ENCODE data around the gene PLEK2. TPM values are rescaled to one million over a fixed set of nuclear protein-coding genes. Genes with fewer than 3 reads are reported as not detected.

The PLEK2 gene
- total and polyA plus RNA-seq, 4 donors = 2.8 to 4.9 (median 3.9) TPM

DNA sequence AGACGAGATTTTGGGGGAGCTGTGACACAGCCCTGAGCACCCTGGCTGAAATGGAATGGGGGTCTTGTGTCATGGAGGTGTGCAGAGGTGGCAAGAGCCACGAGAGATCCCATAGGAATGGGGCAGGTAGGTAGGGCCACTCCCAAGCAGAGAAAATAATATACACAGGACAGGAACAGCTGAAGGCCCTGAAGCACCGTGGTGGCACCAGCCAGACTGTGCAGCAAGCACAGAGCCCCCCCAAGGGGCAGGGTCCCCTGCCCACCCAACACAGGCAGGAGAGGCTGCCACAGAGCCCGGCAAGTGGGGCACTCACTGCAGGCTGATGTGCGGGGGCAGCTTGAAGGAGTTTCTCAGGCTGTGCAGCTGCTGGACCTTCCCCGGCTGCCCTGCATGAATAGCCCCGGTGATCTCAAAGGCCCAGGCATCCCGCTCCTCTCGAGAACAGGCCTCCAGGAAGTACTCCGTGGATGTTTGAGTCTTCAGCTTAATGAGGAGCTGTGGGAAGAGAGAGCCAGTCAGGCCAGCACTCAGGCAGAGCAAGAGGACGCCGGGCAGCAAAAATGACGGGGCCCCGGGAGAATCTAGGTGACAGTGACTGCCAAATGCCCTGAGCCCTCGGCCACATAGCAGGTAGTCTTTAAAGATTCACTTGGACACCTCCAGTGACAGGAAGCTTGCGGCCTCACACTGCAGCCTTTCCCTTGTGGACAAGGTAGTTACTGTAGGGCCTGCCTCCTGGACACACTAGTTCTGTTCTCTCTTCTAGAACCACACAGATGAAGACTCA, 16.7 kb downstream of the PLEK2 start:
- Histone ChIP-seq H3K27me3 (ENCODE audit: control insufficient read depth in 3 of 3, insufficient read depth in 3 of 3, low read length in 2 of 3) (no peaks in the 10 kb centered on the region), H3K4me1 (ENCODE audit: control insufficient read depth in 5 of 5, insufficient read depth in 5 of 5, low read length in 5 of 5) (peaks cover 0 to 10% (median 0%) of the 10 kb centered on the region in 5 donors), H3K4me3 (no peak overlapping the region), H3K9ac (ENCODE audit: insufficient read depth in 1 of 2, low read length in 2 of 2) (no peak overlapping the region), H3K9me3 (ENCODE audit: control insufficient read depth in 4 of 4, insufficient read depth in 3 of 4, low read length in 3 of 4) (no peaks in the 10 kb centered on the region), H3K36me3 (ENCODE audit: control insufficient read depth in 4 of 4, insufficient read depth in 4 of 4, low read length in 4 of 4) (no peaks in the 10 kb centered on the region), H3K27ac (ENCODE audit: low read depth in 1 of 2, low read length in 1 of 2) (no peak overlapping the region)
- TF ChIP-seq, protein P1, sequence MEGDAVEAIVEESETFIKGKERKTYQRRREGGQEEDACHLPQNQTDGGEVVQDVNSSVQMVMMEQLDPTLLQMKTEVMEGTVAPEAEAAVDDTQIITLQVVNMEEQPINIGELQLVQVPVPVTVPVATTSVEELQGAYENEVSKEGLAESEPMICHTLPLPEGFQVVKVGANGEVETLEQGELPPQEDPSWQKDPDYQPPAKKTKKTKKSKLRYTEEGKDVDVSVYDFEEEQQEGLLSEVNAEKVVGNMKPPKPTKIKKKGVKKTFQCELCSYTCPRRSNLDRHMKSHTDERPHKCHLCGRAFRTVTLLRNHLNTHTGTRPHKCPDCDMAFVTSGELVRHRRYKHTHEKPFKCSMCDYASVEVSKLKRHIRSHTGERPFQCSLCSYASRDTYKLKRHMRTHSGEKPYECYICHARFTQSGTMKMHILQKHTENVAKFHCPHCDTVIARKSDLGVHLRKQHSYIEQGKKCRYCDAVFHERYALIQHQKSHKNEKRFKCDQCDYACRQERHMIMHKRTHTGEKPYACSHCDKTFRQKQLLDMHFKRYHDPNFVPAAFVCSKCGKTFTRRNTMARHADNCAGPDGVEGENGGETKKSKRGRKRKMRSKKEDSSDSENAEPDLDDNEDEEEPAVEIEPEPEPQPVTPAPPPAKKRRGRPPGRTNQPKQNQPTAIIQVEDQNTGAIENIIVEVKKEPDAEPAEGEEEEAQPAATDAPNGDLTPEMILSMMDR (IDR thresholded peaks at IDR 0.05; ENCODE audit: control extremely low read depth, extremely low read depth) = no peak
- WGBS, 2 donors = 80 to 85% methylated on average over 16 of the region's 16 CpGs
- DNase-seq (no peak), ATAC-seq (ENCODE audit: insufficient read depth, low FRiP score) (no peak)

DNA sequence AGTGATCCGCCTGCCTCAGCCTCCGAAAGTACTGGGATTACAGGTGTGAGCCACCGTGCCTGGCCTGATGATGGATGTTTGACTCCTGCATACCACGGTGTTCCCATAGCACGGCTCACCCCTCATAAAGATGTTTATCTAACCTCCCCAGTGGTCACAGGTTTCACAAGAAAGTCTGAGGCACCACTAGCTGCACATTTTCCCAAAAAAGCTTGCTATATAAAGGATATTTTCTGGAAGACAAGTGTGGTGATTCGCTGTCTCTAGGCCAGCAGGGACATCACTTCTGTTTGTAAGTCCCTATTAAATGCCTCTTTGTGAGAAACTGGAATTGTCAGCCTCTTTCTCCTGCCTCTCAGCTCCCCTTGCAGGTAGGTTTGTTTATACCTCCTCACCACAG, 18.3 kb downstream of the PLEK2 start:
- no peak for ATAC-seq (ENCODE audit: insufficient read depth, low FRiP score)
- WGBS, 2 donors = 71 to 72% methylated on average over 6 of the region's 6 CpGs
- Histone ChIP-seq H3K4me3 (no peak overlapping the region), H3K4me1 (ENCODE audit: control insufficient read depth in 5 of 5, insufficient read depth in 5 of 5, low read length in 5 of 5) (peaks cover 0 to 10% (median 0%) of the 10 kb centered on the region in 5 donors), H3K27me3 (ENCODE audit: control insufficient read depth in 3 of 3, insufficient read depth in 3 of 3, low read length in 2 of 3) (no peaks in the 10 kb centered on the region), H3K36me3 (ENCODE audit: control insufficient read depth in 4 of 4, insufficient read depth in 4 of 4, low read length in 4 of 4) (no peaks in the 10 kb centered on the region), H3K27ac (ENCODE audit: low read depth in 1 of 2, low read length in 1 of 2) (no peak overlapping the region), H3K9me3 (ENCODE audit: control insufficient read depth in 4 of 4, insufficient read depth in 3 of 4, low read length in 3 of 4) (no peaks in the 10 kb centered on the region), H3K9ac (ENCODE audit: insufficient read depth in 1 of 2, low read length in 2 of 2) (no peak overlapping the region)
- DNase-seq = no peak
- TF ChIP-seq, protein P1 (IDR thresholded peaks at IDR 0.05; ENCODE audit: control extremely low read depth, extremely low read depth) = no peak

DNA sequence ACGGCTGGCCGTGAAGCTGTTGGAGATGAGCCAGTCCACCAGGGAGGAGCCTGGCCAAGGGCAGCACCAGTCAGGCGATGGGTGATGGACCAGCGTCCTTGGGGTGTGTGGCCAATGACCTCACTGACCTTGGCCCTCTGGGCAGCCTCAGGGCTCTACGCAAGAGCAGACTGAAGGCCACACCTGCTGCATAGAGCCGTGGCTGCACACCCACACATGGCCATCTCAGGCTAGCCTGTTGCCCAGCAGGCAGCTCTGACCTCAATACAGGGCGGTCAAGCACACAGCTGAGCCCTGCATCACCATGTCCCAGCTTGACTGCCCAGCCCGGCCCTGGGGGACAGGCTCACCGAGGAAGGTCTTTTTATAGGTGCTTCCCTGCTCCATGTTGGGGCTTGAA, 19.2 kb downstream of the PLEK2 start:
- H3K9me3 ChIP-seq (ENCODE audit: control insufficient read depth in 4 of 4, insufficient read depth in 3 of 4, low read length in 3 of 4) = no peaks in the 10 kb centered on the region
- H3K9ac ChIP-seq (ENCODE audit: insufficient read depth in 1 of 2, low read length in 2 of 2) = no peak overlapping the region
- no peaks in the 10 kb centered on the region for H3K36me3 ChIP-seq (ENCODE audit: control insufficient read depth in 4 of 4, insufficient read depth in 4 of 4, low read length in 4 of 4)
- H3K4me3 ChIP-seq = no peak overlapping the region
- ATAC-seq (ENCODE audit: insufficient read depth, low FRiP score) = no peak
- TF ChIP-seq, protein P1 (IDR thresholded peaks at IDR 0.05; ENCODE audit: control extremely low read depth, extremely low read depth) = no peak
- H3K27ac ChIP-seq (ENCODE audit: low read depth in 1 of 2, low read length in 1 of 2) = no peak overlapping the region
- H3K4me1 ChIP-seq (ENCODE audit: control insufficient read depth in 5 of 5, insufficient read depth in 5 of 5, low read length in 5 of 5) = peaks cover 0 to 10% (median 0%) of the 10 kb centered on the region in 5 donors
- no peak for DNase-seq
- no peaks in the 10 kb centered on the region for H3K27me3 ChIP-seq (ENCODE audit: control insufficient read depth in 3 of 3, insufficient read depth in 3 of 3, low read length in 2 of 3)
- WGBS, 2 donors = 85 to 86% methylated on average over 9 of the region's 9 CpGs
